NCI-H526 treated with DMSO at 0.1 percent for 48 hours (cell line): ENCODE results near the gene F11R.
"Not testable (repeated sequence)": the region's sequence is repeated elsewhere in the genome, so short reads cannot be mapped to it uniquely, and the experiment has no call there.

Experiments used
- DNase-seq: peaks from one replicate; lab custom pipeline; 2025; lab: John Stamatoyannopoulos, UW

The F11R gene

GRCh38 chr1:161020509-161021164, at the start of gene F11R:
Gene F11R, minus strand, starts transcription at chr1:161021152. Its CDS starts 79 bp downstream, at chr1:161021073.
- peak; percentile 94 for DNase-seq

- no peak for DNase-seq
Observed at GRCh38 chr1:161069731-161070270, 48.8 kb upstream of the F11R start, which contains the start of gene ARHGAP30. Gene ARHGAP30, minus strand, starts transcription at chr1:161069891. Its CDS starts 267 bp downstream, at chr1:161069624.

- no peak for DNase-seq
Observed at GRCh38 chr1:161069241-161069640, 48.3 kb upstream of the F11R start.

- DNase-seq, result no peak
Observed at GRCh38 chr1:161068306-161069234, 47.6 kb upstream of the F11R start.

DNA sequence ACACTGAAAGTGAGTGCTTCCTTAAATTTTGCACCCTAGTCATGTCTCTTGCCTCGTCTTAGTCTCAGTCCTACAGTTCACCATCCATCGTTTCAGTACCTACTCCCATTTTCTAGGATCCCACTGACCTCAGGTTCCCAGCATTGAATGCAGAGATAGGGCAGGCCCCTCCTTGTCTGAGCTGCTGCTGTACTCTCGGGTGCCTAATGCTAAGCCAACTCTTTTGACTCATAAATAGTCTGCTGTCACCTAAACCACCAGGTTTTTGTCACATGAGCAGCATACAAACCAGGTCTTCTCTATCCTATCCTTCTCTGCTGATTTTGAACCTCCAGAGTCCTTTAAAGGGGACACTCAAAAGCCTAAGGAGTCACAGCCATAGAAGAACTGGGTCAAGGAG, 45.7 kb upstream of the F11R start:
- no peak for DNase-seq

- not testable (repeated sequence) for DNase-seq
Observed at GRCh38 chr1:161065681-161066080, 44.7 kb upstream of the F11R start.

- DNase-seq, result not testable (repeated sequence)
Observed at GRCh38 chr1:161063936-161064335, 43.0 kb upstream of the F11R start.

DNA sequence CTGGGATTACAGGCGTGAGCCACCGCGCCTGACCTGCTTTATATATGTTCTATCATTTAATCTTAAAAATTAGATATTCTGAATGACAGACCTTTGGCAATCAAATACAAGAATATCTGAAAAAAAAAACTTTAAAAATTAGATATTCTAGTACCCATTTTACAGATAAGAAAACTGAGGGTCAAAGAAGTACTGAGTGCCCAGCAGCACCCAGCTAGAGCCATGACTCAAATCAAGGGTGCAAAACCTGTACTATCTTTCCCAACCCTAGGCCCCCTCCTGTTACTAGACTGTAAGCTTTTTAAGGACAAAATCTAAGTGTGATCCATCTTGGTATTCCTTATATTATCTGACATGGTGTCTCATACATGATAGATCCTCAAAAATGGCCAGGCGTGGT, 40.5 kb upstream of the F11R start:
- no peak for DNase-seq

DNA sequence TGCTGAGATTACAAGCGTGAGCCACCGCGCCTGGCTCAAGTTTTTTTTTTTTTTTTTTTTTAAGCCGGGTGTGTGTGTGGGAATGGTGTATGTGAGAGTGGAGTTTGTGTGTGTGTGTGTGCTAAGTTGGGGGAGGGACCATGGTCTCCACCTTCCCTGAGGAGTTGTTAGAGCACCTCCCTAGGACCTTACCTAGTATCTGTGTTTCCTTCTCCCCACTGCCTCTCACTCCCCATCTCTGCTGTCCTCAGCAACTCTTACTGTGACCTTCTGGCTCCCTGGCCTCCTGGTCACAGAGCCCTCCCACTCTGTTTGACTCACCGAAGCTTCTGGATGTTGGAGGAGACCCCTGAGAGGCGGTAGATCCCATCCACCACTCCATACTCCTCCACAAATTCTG, 38.3 kb upstream of the F11R start:
- no peak for DNase-seq

DNA sequence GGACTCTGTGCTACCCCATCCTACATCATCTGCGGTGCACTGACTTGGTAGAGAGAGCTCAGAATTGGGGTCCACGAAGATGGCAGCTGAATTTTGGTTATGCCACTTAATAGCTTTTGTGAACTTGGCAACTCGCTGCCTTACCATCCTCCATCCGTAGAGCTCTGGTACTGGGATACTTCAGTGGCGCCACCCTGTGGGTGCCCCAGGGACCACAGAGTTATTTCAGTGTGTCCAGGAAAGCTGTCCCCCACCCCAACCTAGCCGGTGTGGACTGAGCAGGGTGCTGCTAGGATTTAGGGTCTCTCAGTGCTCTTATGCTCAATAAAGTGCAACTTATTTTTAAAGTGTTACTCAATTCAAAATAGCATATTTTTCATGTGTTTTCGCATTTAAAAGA, 33.9 kb upstream of the F11R start:
- DNase-seq, result no peak

GRCh38 chr1:161054232-161054631, 33.3 kb upstream of the F11R start:
- no peak for DNase-seq

- no peak for DNase-seq
Observed at GRCh38 chr1:161052899-161053298, 31.9 kb upstream of the F11R start.

DNA sequence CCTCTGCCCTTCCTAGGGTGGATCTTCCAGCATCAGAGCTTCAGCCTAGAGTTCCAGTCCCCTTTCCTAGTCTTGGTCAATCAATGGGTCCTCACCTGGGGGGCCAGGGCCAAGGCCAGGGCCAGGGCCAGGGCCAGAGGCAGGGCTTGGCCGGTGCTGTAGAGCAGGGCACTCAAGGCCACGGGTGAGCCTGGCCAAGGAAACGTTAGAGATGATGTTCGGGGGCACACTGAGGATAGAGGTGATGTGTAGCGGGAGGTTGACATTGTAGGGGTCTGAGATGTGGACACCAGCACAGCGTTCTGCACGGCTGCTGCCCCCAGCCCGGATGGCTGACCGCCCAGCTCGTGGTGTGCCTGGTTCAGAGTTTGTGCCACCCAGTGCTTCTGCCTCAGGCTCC, 30.3 kb upstream of the F11R start:
- no peak for DNase-seq

GRCh38 chr1:161048949-161049722, 28.2 kb upstream of the F11R start:
- DNase-seq, result no peak

- DNase-seq, result no peak
Observed at GRCh38 chr1:161047436-161048420, 26.8 kb upstream of the F11R start.

DNA sequence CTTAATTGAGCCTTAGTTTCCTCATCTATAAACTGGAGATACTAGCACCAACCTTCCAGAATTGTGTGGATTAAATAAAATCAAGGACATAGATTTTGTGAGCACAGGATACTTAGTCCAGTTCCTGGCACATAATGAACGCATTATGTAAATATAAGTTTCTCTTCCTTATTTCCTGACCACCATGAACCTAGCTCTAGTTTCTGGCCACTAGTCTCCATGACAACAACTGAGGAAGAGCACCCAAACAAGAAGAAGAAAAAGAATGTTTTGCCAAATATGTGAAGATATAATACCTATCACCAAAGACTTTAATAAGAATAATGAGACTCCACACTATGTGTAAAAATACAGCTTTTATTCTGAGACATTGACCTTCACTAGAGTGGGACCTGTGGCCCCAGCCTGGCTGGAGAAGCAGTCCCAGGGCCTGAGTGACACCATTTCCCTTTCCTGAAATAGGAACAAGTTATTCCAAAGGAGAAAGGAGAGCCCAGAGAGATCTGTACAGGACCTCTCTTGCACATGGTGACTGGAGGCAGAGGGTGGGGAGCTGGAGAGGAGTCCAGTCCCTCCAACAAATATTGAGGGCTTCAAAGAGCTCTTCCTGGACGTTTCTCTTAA, 25.8 kb upstream of the F11R start:
- DNase-seq, result no peak

GRCh38 chr1:161045736-161046604, 25.0 kb upstream of the F11R start, which contains the start of gene USF1:
Gene USF1, minus strand, starts transcription at chr1:161045977. Its CDS starts 2,702 bp downstream, at chr1:161043275.
- DNase-seq, result peak; percentile 98

- DNase-seq, result peak; percentile 81
Observed at GRCh38 chr1:161044908-161045735, 24.2 kb upstream of the F11R start.
